Measurements from ENCODE around the gene CHST10.

- TF ChIP-seq, protein P1, sequence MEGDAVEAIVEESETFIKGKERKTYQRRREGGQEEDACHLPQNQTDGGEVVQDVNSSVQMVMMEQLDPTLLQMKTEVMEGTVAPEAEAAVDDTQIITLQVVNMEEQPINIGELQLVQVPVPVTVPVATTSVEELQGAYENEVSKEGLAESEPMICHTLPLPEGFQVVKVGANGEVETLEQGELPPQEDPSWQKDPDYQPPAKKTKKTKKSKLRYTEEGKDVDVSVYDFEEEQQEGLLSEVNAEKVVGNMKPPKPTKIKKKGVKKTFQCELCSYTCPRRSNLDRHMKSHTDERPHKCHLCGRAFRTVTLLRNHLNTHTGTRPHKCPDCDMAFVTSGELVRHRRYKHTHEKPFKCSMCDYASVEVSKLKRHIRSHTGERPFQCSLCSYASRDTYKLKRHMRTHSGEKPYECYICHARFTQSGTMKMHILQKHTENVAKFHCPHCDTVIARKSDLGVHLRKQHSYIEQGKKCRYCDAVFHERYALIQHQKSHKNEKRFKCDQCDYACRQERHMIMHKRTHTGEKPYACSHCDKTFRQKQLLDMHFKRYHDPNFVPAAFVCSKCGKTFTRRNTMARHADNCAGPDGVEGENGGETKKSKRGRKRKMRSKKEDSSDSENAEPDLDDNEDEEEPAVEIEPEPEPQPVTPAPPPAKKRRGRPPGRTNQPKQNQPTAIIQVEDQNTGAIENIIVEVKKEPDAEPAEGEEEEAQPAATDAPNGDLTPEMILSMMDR (IDR thresholded peaks at IDR 0.05; ENCODE audit: insufficient read depth, low read length): no peak
- TF ChIP-seq, protein P2, sequence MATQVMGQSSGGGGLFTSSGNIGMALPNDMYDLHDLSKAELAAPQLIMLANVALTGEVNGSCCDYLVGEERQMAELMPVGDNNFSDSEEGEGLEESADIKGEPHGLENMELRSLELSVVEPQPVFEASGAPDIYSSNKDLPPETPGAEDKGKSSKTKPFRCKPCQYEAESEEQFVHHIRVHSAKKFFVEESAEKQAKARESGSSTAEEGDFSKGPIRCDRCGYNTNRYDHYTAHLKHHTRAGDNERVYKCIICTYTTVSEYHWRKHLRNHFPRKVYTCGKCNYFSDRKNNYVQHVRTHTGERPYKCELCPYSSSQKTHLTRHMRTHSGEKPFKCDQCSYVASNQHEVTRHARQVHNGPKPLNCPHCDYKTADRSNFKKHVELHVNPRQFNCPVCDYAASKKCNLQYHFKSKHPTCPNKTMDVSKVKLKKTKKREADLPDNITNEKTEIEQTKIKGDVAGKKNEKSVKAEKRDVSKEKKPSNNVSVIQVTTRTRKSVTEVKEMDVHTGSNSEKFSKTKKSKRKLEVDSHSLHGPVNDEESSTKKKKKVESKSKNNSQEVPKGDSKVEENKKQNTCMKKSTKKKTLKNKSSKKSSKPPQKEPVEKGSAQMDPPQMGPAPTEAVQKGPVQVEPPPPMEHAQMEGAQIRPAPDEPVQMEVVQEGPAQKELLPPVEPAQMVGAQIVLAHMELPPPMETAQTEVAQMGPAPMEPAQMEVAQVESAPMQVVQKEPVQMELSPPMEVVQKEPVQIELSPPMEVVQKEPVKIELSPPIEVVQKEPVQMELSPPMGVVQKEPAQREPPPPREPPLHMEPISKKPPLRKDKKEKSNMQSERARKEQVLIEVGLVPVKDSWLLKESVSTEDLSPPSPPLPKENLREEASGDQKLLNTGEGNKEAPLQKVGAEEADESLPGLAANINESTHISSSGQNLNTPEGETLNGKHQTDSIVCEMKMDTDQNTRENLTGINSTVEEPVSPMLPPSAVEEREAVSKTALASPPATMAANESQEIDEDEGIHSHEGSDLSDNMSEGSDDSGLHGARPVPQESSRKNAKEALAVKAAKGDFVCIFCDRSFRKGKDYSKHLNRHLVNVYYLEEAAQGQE (IDR thresholded peaks at IDR 0.05; ENCODE audit: insufficient replicate concordance, low read depth): no peak
- TF ChIP-seq POLR2AphosphoS5 (IDR thresholded peaks at IDR 0.05; ENCODE audit: low read depth): no peak
- no peak for TF ChIP-seq GABPA (IDR thresholded peaks at IDR 0.05; ENCODE audit: low read depth)
- TF ChIP-seq SPI1 (IDR thresholded peaks at IDR 0.05; ENCODE audit: borderline replicate concordance, low read depth): no peak
These were observed 57.9 kb downstream of the CHST10 start for GRCh38 chr2:100359576-100359975.
